Measurements from ENCODE around the gene FHOD3. TPM values are rescaled to one million over a fixed set of nuclear protein-coding genes. Genes with fewer than 3 reads are reported as not detected.

FHOD3 gene
- total RNA-seq, 2 experiments from 2014 or later: not detected

DNA sequence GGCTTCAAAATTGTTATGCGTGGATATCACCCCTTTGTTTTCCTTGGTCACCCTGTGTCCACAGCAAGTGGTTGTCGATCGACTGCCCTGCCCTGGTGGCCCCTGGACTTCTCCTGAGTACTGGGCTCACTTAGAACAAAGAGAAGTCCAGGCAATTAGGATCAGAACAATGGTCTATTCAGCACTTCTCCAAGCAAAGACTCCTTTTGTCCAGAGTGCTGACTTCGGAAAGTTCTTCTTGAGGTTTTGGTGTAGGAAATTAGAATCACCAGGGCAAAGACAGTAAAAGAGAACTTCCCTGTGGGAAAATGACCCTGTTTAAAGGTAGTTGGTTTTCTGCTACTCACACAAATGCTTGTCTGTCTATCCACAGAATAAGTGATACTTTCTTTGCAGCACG is 173.9 kb downstream of the FHOD3 start:
- Mint-ChIP-seq H3K4me3 (no peak overlapping the region), H3K4me1 (ENCODE audit: low read depth) (peaks cover 3% of the 10 kb centered on the region), H3K27me3 (ENCODE audit: low read depth) (peaks cover 5% of the 10 kb centered on the region), H3K9me3 (no peaks in the 10 kb centered on the region), H3K36me3 (ENCODE audit: low read depth) (no peaks in the 10 kb centered on the region), H3K27ac (no peak overlapping the region)
- intact Hi-C loops (cut with micrococcal nuclease): no loop called here
- CTCF ChIA-PET: no interaction called here
- no peak for DNase-seq

DNA sequence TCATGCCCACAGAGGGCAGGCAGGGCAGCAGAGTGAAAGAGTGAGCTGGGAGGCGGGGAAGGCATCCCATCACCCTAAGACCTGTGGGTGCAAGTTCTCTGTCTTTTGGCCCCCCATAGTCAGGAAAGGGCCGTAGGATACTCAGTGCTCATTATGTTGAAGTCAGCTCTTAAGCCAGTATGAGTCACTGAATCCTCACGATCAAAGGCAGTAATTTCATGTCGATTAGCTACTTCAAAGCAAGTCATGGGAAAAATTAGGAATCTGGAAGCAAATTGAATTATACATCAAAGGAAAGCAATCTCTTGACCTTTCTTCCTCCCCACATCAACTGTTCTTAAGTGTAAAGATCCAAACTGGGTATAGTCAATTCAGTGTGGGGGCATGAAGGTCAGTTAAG is 178.9 kb downstream of the FHOD3 start:
- CTCF ChIA-PET: no interaction called here
- H3K9me3 Mint-ChIP-seq: no peaks in the 10 kb centered on the region
- peaks cover 3% of the 10 kb centered on the region for H3K4me1 Mint-ChIP-seq (ENCODE audit: low read depth)
- intact Hi-C loops (cut with micrococcal nuclease): no loop called here
- DNase-seq: no peak
- peaks cover 14% of the 10 kb centered on the region for H3K27me3 Mint-ChIP-seq (ENCODE audit: low read depth)
- no peak overlapping the region for H3K27ac Mint-ChIP-seq
- no peaks in the 10 kb centered on the region for H3K36me3 Mint-ChIP-seq (ENCODE audit: low read depth)
- H3K4me3 Mint-ChIP-seq: no peak overlapping the region

DNA sequence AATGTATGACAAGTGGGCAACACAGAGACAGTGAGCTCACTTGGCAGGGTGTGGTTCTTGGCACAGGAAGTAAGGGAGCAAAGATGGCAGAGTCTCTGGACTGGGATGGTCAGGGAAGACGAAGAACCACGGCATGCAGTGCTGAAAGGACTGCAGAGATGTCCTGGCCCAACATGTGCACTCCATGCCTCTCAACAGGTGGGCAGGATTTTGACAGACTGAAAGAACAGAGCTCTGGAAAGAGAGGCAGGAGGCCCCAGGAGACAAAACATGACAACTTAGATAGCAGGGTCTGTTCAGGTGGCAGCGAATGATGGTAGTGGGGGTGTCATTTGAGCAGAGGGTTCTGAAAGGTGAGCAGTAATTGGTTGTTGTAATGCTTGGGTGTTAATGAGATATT is 180.3 kb downstream of the FHOD3 start:
- no peak overlapping the region for H3K27ac Mint-ChIP-seq
- H3K9me3 Mint-ChIP-seq: no peaks in the 10 kb centered on the region
- intact Hi-C loops (cut with micrococcal nuclease): no loop called here
- no peak for DNase-seq
- no peaks in the 10 kb centered on the region for H3K36me3 Mint-ChIP-seq (ENCODE audit: low read depth)
- no peak overlapping the region for H3K4me3 Mint-ChIP-seq
- peaks cover 3% of the 10 kb centered on the region for H3K4me1 Mint-ChIP-seq (ENCODE audit: low read depth)
- CTCF ChIA-PET: no interaction called here
- H3K27me3 Mint-ChIP-seq (ENCODE audit: low read depth): peaks cover 17% of the 10 kb centered on the region

DNA sequence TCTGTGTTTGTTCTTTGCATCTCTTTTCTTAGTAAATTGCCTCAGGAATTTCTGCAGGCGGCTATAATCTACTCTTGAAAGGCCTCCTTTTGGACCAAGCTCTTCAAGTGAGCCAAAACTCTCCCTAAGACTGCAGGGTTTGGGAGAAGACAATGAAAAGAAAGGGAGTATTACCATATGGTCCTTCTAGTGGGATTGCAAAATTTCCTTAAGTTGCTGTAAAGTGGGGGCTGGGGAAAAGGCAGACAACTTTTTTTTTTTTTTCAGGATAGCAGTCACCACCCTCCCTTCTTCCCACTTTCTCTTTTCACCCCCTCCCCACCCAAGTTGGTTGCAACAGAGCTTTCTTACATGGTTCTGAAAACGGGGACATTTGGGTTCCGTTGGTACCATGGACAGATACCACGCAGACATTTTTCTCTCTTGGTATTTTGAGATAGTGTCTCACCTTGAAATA is 183.7 kb downstream of the FHOD3 start:
- Mint-ChIP-seq H3K9me3 (no peaks in the 10 kb centered on the region), H3K4me3 (no peak overlapping the region), H3K4me1 (ENCODE audit: low read depth) (no peaks in the 10 kb centered on the region), H3K27me3 (ENCODE audit: low read depth) (peaks cover 12% of the 10 kb centered on the region), H3K27ac (no peak overlapping the region), H3K36me3 (ENCODE audit: low read depth) (no peaks in the 10 kb centered on the region)
- intact Hi-C loops (cut with micrococcal nuclease): no loop called here
- no peak for DNase-seq
- CTCF ChIA-PET: no interaction called here

DNA sequence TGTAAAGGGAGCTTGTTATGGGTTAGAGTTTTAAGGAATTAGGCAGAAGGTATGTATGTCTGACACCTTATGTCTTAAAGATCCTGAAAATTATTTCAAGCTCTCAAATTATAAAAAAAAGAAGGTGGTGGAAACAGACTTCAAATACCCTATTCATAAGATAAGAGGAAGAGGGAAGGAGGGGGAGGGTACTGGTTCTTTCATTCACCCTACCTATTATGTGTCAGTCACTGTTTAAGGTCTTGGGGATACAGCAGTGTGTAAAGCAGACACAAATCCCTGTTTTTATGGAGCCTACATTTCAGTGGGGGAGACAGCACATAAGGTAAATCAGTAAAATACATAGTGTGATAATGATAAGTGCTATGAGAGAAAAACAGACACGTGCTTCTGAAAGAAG is 184.4 kb downstream of the FHOD3 start:
- CTCF ChIA-PET: no interaction called here
- intact Hi-C loops (cut with micrococcal nuclease): no loop called here
- Mint-ChIP-seq H3K9me3 (no peaks in the 10 kb centered on the region), H3K4me1 (ENCODE audit: low read depth) (no peaks in the 10 kb centered on the region), H3K36me3 (ENCODE audit: low read depth) (no peaks in the 10 kb centered on the region), H3K4me3 (no peak overlapping the region), H3K27me3 (ENCODE audit: low read depth) (peaks cover 9% of the 10 kb centered on the region), H3K27ac (no peak overlapping the region)
- no peak for DNase-seq

DNA sequence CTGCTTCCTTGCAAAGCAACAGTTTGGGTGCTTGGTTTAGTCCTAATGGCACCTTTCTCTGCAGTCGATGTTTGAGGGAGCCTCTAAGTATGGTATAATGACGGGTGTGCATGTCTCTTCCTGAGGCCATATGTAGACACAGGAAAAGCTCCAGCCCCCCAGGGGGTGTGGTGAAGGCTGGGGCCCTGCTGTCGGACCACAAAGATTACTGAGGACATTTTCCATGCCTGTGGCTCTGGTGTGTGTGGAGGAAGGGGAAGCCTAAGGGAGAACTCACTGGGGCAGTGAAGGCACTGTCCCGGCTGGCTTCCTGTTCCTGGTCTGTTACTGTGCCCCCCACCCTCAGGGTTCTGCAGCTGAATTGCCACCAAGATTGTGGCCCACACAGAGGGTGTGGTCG is 187.1 kb downstream of the FHOD3 start:
- intact Hi-C loops (cut with micrococcal nuclease): no loop called here
- no peaks in the 10 kb centered on the region for H3K36me3 Mint-ChIP-seq (ENCODE audit: low read depth)
- no peaks in the 10 kb centered on the region for H3K9me3 Mint-ChIP-seq
- CTCF ChIA-PET: no interaction called here
- H3K27ac Mint-ChIP-seq: no peak overlapping the region
- DNase-seq: no peak
- H3K4me3 Mint-ChIP-seq: no peak overlapping the region
- H3K27me3 Mint-ChIP-seq (ENCODE audit: low read depth): peaks cover 7% of the 10 kb centered on the region
- no peaks in the 10 kb centered on the region for H3K4me1 Mint-ChIP-seq (ENCODE audit: low read depth)

DNA sequence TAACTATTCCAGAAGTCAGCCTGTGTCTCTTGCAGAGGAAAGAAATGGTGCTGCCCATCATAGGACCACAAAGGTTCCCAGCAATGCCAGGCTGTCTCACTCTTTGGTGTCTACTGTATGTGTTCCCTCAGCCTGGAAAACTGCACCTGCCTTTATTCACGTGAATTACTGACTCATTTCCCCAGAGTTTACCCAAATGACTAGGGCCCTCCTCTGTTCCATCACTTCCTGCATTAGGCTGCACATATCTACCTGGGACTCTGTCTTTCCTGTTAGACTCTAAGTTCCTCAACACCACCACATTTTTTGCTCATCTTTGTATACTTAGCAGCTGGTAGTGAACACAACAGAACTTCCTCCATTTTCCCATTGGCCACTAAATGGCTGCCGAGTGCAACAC is 188.3 kb downstream of the FHOD3 start:
- Mint-ChIP-seq H3K27me3 (ENCODE audit: low read depth) (peaks cover 7% of the 10 kb centered on the region), H3K4me1 (ENCODE audit: low read depth) (no peaks in the 10 kb centered on the region), H3K27ac (no peak overlapping the region), H3K9me3 (no peaks in the 10 kb centered on the region), H3K36me3 (ENCODE audit: low read depth) (no peaks in the 10 kb centered on the region), H3K4me3 (no peak overlapping the region)
- CTCF ChIA-PET: no interaction called here
- DNase-seq: no peak
- intact Hi-C loops (cut with micrococcal nuclease): no loop called here

DNA sequence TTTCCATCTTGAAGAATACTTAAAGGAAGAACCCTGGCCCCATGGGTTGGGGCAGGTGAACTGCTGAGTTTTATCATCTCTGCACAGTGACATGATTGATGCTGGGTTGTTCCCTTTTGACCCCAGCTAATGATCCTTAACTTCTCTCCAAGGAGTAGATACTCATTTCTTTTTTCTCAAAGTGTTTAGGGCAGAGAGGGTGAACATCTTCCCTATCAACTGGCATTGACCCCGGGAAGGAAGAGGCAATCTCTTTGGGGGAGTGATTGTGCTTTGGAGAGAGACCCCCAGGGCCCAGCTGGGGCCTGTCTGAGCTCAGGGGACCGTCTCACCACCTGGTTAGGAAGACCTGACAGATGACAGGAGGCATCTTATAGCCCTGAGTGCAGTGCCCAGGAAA is 190.6 kb downstream of the FHOD3 start:
- Mint-ChIP-seq H3K4me3 (no peak overlapping the region), H3K4me1 (ENCODE audit: low read depth) (no peaks in the 10 kb centered on the region), H3K27ac (no peak overlapping the region), H3K27me3 (ENCODE audit: low read depth) (peaks cover 6% of the 10 kb centered on the region), H3K36me3 (ENCODE audit: low read depth) (no peaks in the 10 kb centered on the region), H3K9me3 (no peaks in the 10 kb centered on the region)
- intact Hi-C loops (cut with micrococcal nuclease): no loop called here
- no peak for DNase-seq
- CTCF ChIA-PET: no interaction called here

DNA sequence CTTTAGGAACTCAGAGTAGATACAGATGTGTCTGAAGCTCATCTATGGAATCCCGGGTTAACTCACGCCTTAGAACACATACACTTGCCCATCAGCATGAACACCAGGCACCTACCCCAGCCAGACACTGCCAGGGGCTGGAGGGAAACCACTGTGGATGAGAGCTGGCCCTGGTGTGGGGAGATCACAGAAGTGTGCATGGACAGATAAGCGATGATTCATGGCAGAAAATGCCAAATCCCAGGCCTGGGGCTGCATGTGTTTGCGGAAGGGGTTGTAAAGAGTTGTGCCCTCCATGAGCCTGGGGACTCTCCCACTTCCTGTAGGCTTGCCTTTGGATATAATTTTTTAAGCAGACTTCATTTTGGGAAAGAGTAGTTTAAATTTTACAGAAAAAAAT is 193.4 kb downstream of the FHOD3 start:
- no peaks in the 10 kb centered on the region for H3K9me3 Mint-ChIP-seq
- no peak for DNase-seq
- no peak overlapping the region for H3K4me3 Mint-ChIP-seq
- H3K36me3 Mint-ChIP-seq (ENCODE audit: low read depth): no peaks in the 10 kb centered on the region
- H3K4me1 Mint-ChIP-seq (ENCODE audit: low read depth): no peaks in the 10 kb centered on the region
- H3K27me3 Mint-ChIP-seq (ENCODE audit: low read depth): peaks cover 6% of the 10 kb centered on the region
- CTCF ChIA-PET: no interaction called here
- intact Hi-C loops (cut with micrococcal nuclease): no loop called here
- no peak overlapping the region for H3K27ac Mint-ChIP-seq

DNA sequence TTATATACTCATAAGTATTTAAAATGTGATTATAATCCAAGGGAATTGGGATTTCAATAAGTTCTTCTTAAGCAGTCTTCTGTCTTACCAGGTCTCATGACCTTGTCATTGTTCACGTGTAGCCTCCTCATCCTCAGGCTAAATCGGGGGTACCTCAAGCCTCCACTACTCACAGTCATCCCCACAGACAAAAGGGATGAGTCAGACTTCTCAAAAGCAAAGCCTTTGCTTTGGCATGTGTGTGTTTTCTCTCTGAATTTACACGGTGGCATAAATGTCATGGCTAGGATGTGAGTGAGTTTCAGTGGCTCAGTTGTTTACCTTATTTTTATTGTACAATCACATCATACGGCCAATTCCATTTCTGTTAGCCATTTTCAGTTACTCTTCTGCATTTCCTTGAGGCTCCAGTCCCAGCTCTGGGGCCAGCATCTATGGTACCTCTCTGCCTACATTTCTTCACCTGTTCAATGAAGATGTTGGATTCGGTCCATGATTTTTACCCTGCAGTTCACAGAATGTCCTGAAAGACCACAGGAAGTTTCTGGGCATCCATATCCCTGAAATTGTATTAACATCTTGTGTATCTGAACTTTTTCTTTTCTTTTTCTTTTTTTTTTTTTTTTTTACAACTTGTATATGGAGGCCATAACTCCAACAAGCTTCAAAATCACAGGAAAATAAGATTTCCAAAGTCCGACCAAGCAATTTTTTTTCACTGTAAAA is 195.3 kb downstream of the FHOD3 start:
- CTCF ChIA-PET: no interaction called here

DNA sequence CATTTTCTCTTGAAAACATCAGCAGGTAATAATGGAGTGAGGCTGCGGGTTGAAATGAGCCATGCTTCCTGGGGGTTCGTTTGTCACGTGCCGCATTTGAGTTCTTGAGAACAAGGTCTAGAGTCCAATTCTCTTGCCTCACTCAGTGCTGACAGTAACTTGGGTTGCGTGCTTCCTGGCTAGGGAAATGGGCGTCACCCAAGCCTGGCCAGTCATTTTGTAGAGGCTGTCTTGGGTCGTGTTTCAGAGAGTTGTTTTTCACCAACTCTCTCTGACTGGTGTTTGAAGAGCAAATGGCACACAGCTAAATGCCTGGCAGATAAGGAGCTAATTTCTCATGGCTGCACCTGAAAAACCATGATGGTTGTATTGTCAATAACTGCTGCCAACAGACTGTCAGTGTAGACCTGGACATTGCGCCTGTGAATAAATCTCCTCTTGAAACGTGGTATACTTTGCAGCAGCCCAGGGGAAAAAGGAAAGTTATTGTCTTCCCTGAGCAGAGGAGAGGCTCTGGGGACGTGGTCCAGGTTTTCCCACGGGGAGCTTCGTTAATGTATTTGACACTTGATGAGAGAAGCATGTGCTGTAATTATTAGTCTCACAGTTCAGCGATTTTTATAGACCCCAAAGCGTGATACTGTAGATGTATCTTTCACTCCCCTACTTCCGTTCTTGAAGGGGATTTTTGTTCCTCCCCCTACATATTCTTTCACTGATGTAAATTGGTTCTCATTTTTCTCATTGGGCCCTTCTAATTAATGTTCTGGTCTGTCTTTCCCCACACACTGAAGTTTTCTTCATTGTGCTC is 196.0 kb downstream of the FHOD3 start:
- H3K4me3 Mint-ChIP-seq: no peak overlapping the region
- no peaks in the 10 kb centered on the region for H3K36me3 Mint-ChIP-seq (ENCODE audit: low read depth)
- no peaks in the 10 kb centered on the region for H3K4me1 Mint-ChIP-seq (ENCODE audit: low read depth)
- no peak for DNase-seq
- H3K9me3 Mint-ChIP-seq: no peaks in the 10 kb centered on the region
- CTCF ChIA-PET: interaction anchor here (0.6 kb wide), 1 partner anchor 193 kb away, joined by 3 read pairs; no protein-coding TSS in a partner anchor
- H3K27ac Mint-ChIP-seq: no peak overlapping the region
- H3K27me3 Mint-ChIP-seq (ENCODE audit: low read depth): peaks cover 4% of the 10 kb centered on the region
- intact Hi-C loops (cut with micrococcal nuclease): no loop called here

More for the DNA sequence above, 195.3 kb downstream of the FHOD3 start:
- Mint-ChIP-seq H3K27ac (no peak overlapping the region), H3K4me3 (no peak overlapping the region), H3K9me3 (no peaks in the 10 kb centered on the region), H3K36me3 (ENCODE audit: low read depth) (no peaks in the 10 kb centered on the region), H3K4me1 (ENCODE audit: low read depth) (no peaks in the 10 kb centered on the region), H3K27me3 (ENCODE audit: low read depth) (peaks cover 6% of the 10 kb centered on the region)
- DNase-seq: no peak
- intact Hi-C loops (cut with micrococcal nuclease): no loop called here

DNA sequence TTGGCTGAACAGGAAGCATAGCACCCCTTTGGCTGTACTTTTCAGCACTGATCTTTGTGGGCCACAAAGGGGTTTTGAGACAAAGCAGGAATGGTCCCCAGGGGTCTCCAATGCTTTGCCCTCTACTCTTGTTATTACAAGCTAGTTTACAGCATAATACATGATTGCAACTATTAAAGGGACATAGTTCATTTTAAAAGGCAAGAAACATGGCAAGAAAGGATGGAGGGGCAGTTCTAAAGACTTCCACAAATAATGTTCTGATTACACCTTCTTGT is 196.6 kb downstream of the FHOD3 start:
- CTCF ChIA-PET: interaction anchor here (0.6 kb wide), 1 partner anchor 193 kb away, joined by 3 read pairs; no protein-coding TSS in a partner anchor
- H3K4me1 Mint-ChIP-seq (ENCODE audit: low read depth): no peaks in the 10 kb centered on the region
- H3K9me3 Mint-ChIP-seq: no peaks in the 10 kb centered on the region
- no peak for DNase-seq
- intact Hi-C loops (cut with micrococcal nuclease): no loop called here
- no peaks in the 10 kb centered on the region for H3K36me3 Mint-ChIP-seq (ENCODE audit: low read depth)
- peaks cover 2% of the 10 kb centered on the region for H3K27me3 Mint-ChIP-seq (ENCODE audit: low read depth)
- no peak overlapping the region for H3K27ac Mint-ChIP-seq
- no peak overlapping the region for H3K4me3 Mint-ChIP-seq

DNA sequence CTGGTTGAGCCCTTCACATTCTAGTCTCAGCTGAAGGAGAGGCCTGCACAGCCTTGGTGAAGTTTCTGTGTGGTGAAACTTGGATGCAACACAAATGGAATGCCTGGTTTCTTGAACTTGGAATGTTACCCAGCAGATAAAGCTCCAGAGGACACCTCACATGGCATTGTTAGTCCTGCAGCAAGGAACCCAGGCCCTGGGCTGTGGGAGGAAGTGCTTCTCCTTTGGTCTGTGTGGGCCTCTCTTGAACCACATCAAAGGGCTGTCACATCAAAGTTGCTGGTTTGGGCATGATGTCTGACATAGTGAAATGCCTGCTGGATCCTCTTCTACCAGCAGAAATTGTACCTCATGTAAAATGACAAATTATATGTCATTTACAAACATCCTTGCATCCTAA is 198.5 kb downstream of the FHOD3 start:
- Mint-ChIP-seq H3K4me1 (ENCODE audit: low read depth) (no peaks in the 10 kb centered on the region), H3K9me3 (no peaks in the 10 kb centered on the region), H3K4me3 (no peak overlapping the region), H3K36me3 (ENCODE audit: low read depth) (no peaks in the 10 kb centered on the region), H3K27me3 (ENCODE audit: low read depth) (peaks cover 2% of the 10 kb centered on the region), H3K27ac (no peak overlapping the region)
- CTCF ChIA-PET: no interaction called here
- intact Hi-C loops (cut with micrococcal nuclease): no loop called here
- DNase-seq: peak; percentile 24

Measured in activated naive CD4-positive, alpha-beta T cell treated with anti-CD3 and anti-CD28 coated beads for 36 hours (primary cell).